Measurements from ENCODE around the gene HS1BP3.

GRCh38 chr2:20692081-20692480 lies 41.2 kb upstream of the HS1BP3 start:
- no peak for TF ChIP-seq CTCF (IDR thresholded peaks at IDR 0.05)
- TF ChIP-seq POLR2A (IDR thresholded peaks at IDR 0.05), result no peak

All from thyroid gland (tissue), 4 donors.